ENCODE data around the gene PLBD2. TPM values are rescaled to one million over a fixed set of nuclear protein-coding genes. Genes with fewer than 3 reads are reported as not detected.
"Not testable (repeated sequence)": the region's sequence is repeated elsewhere in the genome, so short reads cannot be mapped to it uniquely, and the experiment has no call there.

Gene PLBD2
- polyA plus RNA-seq, 3 donors, result 16.6 to 23.0 (median 21.8) TPM

GRCh38 chr12:113332688-113333417 lies 25.5 kb upstream of the PLBD2 start:
- no peak for DNase-seq

GRCh38 chr12:113333418-113333750 lies 25.0 kb upstream of the PLBD2 start:
- DNase-seq, result no peak

GRCh38 chr12:113333877-113334785 lies 24.3 kb upstream of the PLBD2 start:
- DNase-seq, result no peak

GRCh38 chr12:113334786-113335539 lies 23.4 kb upstream of the PLBD2 start, which contains the start of gene SLC8B1:
Gene SLC8B1 (minus strand): TSS chr12:113335109. CDS start chr12:113332878, 2,231 bp downstream.
- peak; percentile 76 for DNase-seq

- DNase-seq, result no peak
Measured at GRCh38 chr12:113339540-113339939, 18.8 kb upstream of the PLBD2 start.

GRCh38 chr12:113340061-113340460 lies 18.3 kb upstream of the PLBD2 start:
- no peak for DNase-seq

GRCh38 chr12:113341535-113341934 lies 16.9 kb upstream of the PLBD2 start:
- DNase-seq, result no peak

- DNase-seq, result no peak
Measured at GRCh38 chr12:113345318-113345717, 13.1 kb upstream of the PLBD2 start.

GRCh38 chr12:113346353-113346752 lies 12.0 kb upstream of the PLBD2 start:
- DNase-seq, result no peak

- DNase-seq, result no peak
Measured at GRCh38 chr12:113347107-113347506, 11.3 kb upstream of the PLBD2 start.

- no peak for DNase-seq
Measured at GRCh38 chr12:113347892-113348291, 10.5 kb upstream of the PLBD2 start.

- no peak for DNase-seq
Measured at GRCh38 chr12:113348849-113349536, 9.4 kb upstream of the PLBD2 start.

GRCh38 chr12:113351089-113351488 lies 7.3 kb upstream of the PLBD2 start:
- DNase-seq, result no peak

- not testable (repeated sequence) for DNase-seq
Measured at GRCh38 chr12:113354192-113354591, 4.2 kb upstream of the PLBD2 start.

- DNase-seq, result no peak
Measured at GRCh38 chr12:113359133-113359938, 949 bp downstream of the PLBD2 start.

- no peak for DNase-seq
Measured at GRCh38 chr12:113359939-113360748, 1.8 kb downstream of the PLBD2 start.

- DNase-seq, result no peak
Measured at GRCh38 chr12:113361574-113362370, 3.4 kb downstream of the PLBD2 start.

- DNase-seq, result no peak
Measured at GRCh38 chr12:113364698-113365097, 6.3 kb downstream of the PLBD2 start.

Data from renal pelvis (tissue), 4 donors.